GM18526 (cell line): ENCODE data around the gene TAPBPL.

ENCODE experiments used
- POLR2A ChIP-seq: IDR thresholded peaks from 3 replicates; pipeline ENCODE4 v1.6.1; 2011; ENCODE audit not compliant: insufficient read length; ENCODE audit errors: extremely low read depth

Gene TAPBPL

GRCh38 chr12:6451348-6452244, at the start of gene TAPBPL:
TSS of gene TAPBPL (plus strand) at chr12:6452042. CDS start at chr12:6452249, 207 bp downstream.
- peak; percentile 59 for TF ChIP-seq POLR2A

GRCh38 chr12:6404390-6404789, 47.5 kb upstream of the TAPBPL start:
- TF ChIP-seq POLR2A = no peak

- TF ChIP-seq POLR2A = no peak
Measured at GRCh38 chr12:6405963-6406362, 45.9 kb upstream of the TAPBPL start.

GRCh38 chr12:6407236-6407954, 44.4 kb upstream of the TAPBPL start:
- TF ChIP-seq POLR2A = no peak

- TF ChIP-seq POLR2A = no peak
Measured at GRCh38 chr12:6416596-6416995, 35.2 kb upstream of the TAPBPL start.

GRCh38 chr12:6418796-6419195, 33.0 kb upstream of the TAPBPL start:
- no peak for TF ChIP-seq POLR2A

- TF ChIP-seq POLR2A = no peak
Measured at GRCh38 chr12:6420364-6420763, 31.5 kb upstream of the TAPBPL start.

GRCh38 chr12:6423267-6424007, 28.4 kb upstream of the TAPBPL start:
- no peak for TF ChIP-seq POLR2A

GRCh38 chr12:6424008-6424347, 27.9 kb upstream of the TAPBPL start:
- no peak for TF ChIP-seq POLR2A

- no peak for TF ChIP-seq POLR2A
Measured at GRCh38 chr12:6424866-6425265, 27.0 kb upstream of the TAPBPL start.

GRCh38 chr12:6425590-6426531, 26.0 kb upstream of the TAPBPL start:
- no peak for TF ChIP-seq POLR2A

GRCh38 chr12:6426882-6427671, 24.8 kb upstream of the TAPBPL start:
- TF ChIP-seq POLR2A = peak; percentile 24

- no peak for TF ChIP-seq POLR2A
Measured at GRCh38 chr12:6428326-6428725, 23.5 kb upstream of the TAPBPL start.

- TF ChIP-seq POLR2A = no peak
Measured at GRCh38 chr12:6430124-6430989, 21.5 kb upstream of the TAPBPL start.
